K562 (cell line): Measurements from ENCODE around the gene ST8SIA2.

Experiments used
- BHLHE40 ChIP-seq: IDR thresholded peaks from 2 replicates; pipeline ENCODE4 v1.6.1; 2011; ENCODE audit warnings: low read length, improper control_type of control experiment
- SP2 ChIP-seq: IDR thresholded peaks from 2 replicates; pipeline ENCODE4 v1.6.1; 2011; ENCODE audit warnings: mild to moderate bottlenecking, low read depth, low read length, moderate library complexity; ENCODE audit not compliant: poor library complexity, severe bottlenecking; ENCODE audit errors: extremely low read depth

DNA sequence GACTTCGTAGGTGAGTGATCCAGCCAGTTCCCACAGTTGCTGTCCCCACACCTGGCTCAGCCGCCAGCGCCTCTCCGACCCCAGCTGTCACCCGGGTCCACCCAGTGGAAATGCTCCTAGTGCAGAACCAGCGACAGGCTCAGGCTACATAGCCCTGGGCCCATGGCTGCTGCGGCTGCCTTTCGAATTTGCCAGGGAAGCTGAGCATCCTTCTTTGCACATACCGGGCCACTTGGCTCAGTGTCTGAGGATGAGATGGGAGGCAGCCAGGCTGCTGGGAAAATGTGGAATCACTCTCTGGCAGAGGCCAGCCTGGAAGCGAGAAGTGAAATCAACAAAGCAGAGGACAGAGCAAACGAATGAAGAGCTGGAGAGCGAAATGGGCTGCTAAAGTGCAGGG lies 80.1 kb downstream of the ST8SIA2 start:
- TF ChIP-seq SP2 (no peak), BHLHE40 (no peak)
